ENCODE measurements around the gene DNAH8.

DNAH8 gene

GRCh38 chr6:38773338-38773737 is 58.2 kb downstream of the DNAH8 start:
- peak; percentile 35 for DNase-seq (ENCODE audit: low spot score)
- TF ChIP-seq CTCF (IDR thresholded peaks at IDR 0.05; ENCODE audit: extremely low read depth, missing control alignments): peak; percentile 28

- TF ChIP-seq CTCF (IDR thresholded peaks at IDR 0.05; ENCODE audit: extremely low read depth, missing control alignments): no peak
- peak; percentile 14 for DNase-seq (ENCODE audit: low spot score)
These were observed 60.0 kb downstream of the DNAH8 start for GRCh38 chr6:38774929-38775707.

- peak; percentile 47 for DNase-seq (ENCODE audit: low spot score)
- no peak for TF ChIP-seq CTCF (IDR thresholded peaks at IDR 0.05; ENCODE audit: extremely low read depth, missing control alignments)
These were observed 60.8 kb downstream of the DNAH8 start for GRCh38 chr6:38775870-38776269.

GRCh38 chr6:38776515-38776914 is 61.4 kb downstream of the DNAH8 start:
- TF ChIP-seq CTCF (IDR thresholded peaks at IDR 0.05; ENCODE audit: extremely low read depth, missing control alignments): no peak
- DNase-seq (ENCODE audit: low spot score): no peak

GRCh38 chr6:38779310-38780062 is 64.4 kb downstream of the DNAH8 start:
- TF ChIP-seq CTCF (IDR thresholded peaks at IDR 0.05; ENCODE audit: extremely low read depth, missing control alignments): no peak
- no peak for DNase-seq (ENCODE audit: low spot score)

- no peak for DNase-seq (ENCODE audit: low spot score)
- no peak for TF ChIP-seq CTCF (IDR thresholded peaks at IDR 0.05; ENCODE audit: extremely low read depth, missing control alignments)
These were observed 67.5 kb downstream of the DNAH8 start for GRCh38 chr6:38782616-38783015.
